ENCODE measurements around the gene ERBB4.

The ERBB4 gene

DNA sequence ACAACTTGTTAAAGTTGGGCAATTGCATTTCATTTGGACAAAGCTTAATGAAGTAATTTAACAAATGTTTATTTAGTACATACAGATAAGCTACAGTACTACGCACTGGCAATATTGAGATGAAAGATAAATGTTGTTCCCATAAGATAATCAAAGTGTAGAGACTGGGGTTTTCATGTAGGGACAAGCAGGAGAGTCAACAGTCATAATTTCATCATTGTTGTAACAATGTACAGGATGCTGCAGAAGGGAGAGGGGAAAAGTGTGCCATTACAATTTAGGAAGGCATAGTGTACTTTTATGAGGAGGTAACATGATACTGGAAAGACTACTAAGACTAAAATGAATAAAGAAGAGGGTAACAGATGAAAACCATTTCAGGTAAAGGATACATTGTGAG, 441.6 kb downstream of the ERBB4 start:
- DNase-seq (ENCODE audit: low read depth), result no peak

DNA sequence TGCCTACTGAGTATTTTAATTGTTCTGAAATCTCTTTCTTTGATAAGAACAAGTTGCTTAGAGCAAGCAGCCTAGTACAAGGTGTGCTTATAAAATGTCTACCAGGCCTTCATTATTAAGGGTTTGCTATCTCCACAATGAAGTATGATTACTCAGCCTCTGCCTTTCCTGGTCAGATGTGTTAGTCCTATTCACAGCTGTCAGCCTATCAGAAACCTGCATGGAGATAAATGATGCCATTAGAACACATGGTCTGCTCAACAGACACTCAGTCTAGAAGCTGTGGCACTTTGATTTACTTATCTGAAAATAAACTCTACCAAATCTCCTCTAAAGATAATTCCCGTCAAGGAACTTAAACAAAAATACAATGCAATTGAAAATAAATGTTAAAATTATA, 448.7 kb downstream of the ERBB4 start:
- DNase-seq (ENCODE audit: low read depth), result no peak
- no peak overlapping the region for H3K4me3 ChIP-seq (ENCODE audit: low read length)
- TF ChIP-seq, protein P1, sequence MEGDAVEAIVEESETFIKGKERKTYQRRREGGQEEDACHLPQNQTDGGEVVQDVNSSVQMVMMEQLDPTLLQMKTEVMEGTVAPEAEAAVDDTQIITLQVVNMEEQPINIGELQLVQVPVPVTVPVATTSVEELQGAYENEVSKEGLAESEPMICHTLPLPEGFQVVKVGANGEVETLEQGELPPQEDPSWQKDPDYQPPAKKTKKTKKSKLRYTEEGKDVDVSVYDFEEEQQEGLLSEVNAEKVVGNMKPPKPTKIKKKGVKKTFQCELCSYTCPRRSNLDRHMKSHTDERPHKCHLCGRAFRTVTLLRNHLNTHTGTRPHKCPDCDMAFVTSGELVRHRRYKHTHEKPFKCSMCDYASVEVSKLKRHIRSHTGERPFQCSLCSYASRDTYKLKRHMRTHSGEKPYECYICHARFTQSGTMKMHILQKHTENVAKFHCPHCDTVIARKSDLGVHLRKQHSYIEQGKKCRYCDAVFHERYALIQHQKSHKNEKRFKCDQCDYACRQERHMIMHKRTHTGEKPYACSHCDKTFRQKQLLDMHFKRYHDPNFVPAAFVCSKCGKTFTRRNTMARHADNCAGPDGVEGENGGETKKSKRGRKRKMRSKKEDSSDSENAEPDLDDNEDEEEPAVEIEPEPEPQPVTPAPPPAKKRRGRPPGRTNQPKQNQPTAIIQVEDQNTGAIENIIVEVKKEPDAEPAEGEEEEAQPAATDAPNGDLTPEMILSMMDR (conservative IDR thresholded peaks at IDR 0.05; ENCODE audit: low read length), result no peak

More for the DNA sequence above, 441.6 kb downstream of the ERBB4 start:
- TF ChIP-seq, protein P1 (conservative IDR thresholded peaks at IDR 0.05; ENCODE audit: low read length), result no peak
- H3K4me3 ChIP-seq (ENCODE audit: low read length), result no peak overlapping the region

DNA sequence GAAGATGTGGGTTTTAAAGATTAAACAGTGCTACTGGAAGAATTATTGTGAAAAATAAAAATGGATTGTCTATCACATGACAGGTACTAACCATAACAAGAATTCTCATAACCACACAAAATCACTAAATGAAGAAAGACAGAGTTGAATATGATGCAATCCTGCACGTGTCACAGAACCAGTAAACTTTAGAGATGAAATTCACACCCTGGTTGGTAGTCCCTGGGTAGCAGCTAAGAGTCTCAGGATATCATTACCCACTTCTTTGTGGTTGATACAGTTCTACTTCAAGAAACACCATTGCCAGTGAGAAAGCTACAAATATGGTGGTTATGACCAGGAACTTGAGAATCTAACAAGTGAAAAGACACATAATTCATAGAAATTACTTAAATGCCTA, 450.2 kb downstream of the ERBB4 start:
- TF ChIP-seq, protein P1 (conservative IDR thresholded peaks at IDR 0.05; ENCODE audit: low read length), result no peak
- no peak overlapping the region for H3K4me3 ChIP-seq (ENCODE audit: low read length)
- no peak for DNase-seq (ENCODE audit: low read depth)

DNA sequence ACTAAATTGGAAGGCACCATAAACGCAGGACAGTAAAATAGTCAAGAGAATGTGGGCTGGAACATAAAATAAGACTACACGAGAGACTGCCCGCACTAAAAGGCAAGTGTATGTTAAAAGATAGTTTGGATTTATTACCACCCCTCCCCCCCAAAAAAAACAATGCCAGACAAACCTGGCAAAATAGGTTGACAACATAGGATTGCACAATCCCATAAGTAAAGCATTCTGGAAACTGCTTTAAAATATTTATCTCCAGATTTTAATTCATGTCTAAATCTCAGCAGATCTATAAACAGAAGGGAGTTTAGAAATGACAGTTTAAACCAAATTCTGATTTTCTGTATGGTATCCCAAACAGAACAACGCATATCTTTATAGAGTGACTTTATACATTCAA, 455.1 kb downstream of the ERBB4 start:
- TF ChIP-seq, protein P1 (conservative IDR thresholded peaks at IDR 0.05; ENCODE audit: low read length), result no peak
- no peak overlapping the region for H3K4me3 ChIP-seq (ENCODE audit: low read length)
- no peak for DNase-seq (ENCODE audit: low read depth)

DNA sequence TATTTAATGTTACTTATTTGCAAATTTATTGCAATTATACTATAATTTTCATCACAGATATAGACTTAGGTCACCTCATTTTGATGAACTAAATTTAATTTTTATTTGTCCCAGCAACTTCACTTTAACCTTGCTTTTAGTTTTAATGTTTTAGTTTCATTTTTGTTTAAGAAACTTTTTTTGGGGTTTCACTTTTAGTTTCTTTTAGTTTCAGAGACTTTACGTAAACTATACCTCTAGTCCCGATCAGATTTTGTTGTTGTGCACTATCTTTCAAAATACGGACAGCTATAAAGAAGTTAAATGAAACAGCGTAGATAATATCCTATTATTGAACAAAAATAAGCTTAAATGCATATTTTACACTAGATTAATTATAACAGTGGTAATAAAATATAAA, 460.5 kb downstream of the ERBB4 start:
- no peak for DNase-seq (ENCODE audit: low read depth)
- no peak overlapping the region for H3K4me3 ChIP-seq (ENCODE audit: low read length)
- TF ChIP-seq, protein P1 (conservative IDR thresholded peaks at IDR 0.05; ENCODE audit: low read length), result no peak

DNA sequence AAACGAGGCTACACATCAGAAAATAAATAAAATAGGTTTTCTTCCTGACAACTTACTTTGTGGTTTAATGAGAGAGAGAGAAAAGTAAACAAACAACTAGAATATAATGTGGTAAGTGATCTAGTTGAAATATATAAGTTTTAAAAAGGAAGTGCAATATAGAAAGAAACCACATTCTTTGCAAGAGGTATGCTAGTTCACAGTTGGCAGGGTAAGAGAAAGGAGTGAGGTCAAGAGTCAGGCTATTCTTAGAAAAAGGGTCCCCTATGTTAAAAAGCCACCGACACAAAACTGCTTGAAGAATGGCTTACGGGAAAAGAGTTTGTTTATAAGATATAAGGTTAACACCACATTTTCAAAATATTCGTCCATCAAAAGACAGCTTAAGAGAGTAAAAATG, 462.1 kb downstream of the ERBB4 start:
- no peak for DNase-seq (ENCODE audit: low read depth)
- TF ChIP-seq, protein P1 (conservative IDR thresholded peaks at IDR 0.05; ENCODE audit: low read length), result no peak
- H3K4me3 ChIP-seq (ENCODE audit: low read length), result no peak overlapping the region

DNA sequence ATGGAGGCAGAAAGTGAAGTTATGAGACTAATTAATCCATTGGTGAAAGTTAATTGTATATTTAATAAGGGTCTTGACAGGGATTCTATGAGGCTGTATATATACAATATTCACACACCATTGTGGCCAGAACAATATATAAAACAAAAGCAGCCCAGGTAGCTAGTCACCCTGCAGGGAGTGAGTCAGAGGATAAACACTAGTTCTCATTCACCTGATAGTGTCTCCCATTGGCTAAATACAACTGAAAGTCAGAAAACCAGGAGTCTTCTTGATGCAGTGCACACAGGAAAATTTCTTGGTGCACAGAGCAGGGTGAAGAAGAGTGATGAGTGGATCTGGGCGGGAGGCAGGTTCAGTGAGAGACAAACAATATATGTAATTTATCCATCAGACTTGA, 465.2 kb downstream of the ERBB4 start:
- DNase-seq (ENCODE audit: low read depth), result no peak
- no peak overlapping the region for H3K4me3 ChIP-seq (ENCODE audit: low read length)
- TF ChIP-seq, protein P1 (conservative IDR thresholded peaks at IDR 0.05; ENCODE audit: low read length), result no peak
